ENCODE results near the gene CD34.
A peak's percentile ranks its signal among the peaks of the same experiment; 100 is the strongest.
"Not testable (repeated sequence)": the region's sequence is repeated elsewhere in the genome, so short reads cannot be mapped to it uniquely, and the experiment has no call there.

CD34 gene

GRCh38 chr1:207898260-207898659, 12.7 kb downstream of the CD34 start:
- no peak for DNase-seq (ENCODE audit: low read depth in 3 of 3)

- DNase-seq (ENCODE audit: low read depth in 3 of 3) = no peak
These were observed 13.7 kb downstream of the CD34 start for GRCh38 chr1:207897188-207897587.

- DNase-seq (ENCODE audit: low read depth in 3 of 3) = no peak
These were observed 14.4 kb downstream of the CD34 start for GRCh38 chr1:207896547-207896946.

- no peak for DNase-seq (ENCODE audit: low read depth in 3 of 3)
These were observed 16.2 kb downstream of the CD34 start for GRCh38 chr1:207894704-207895103.

GRCh38 chr1:207893737-207894582, 17.0 kb downstream of the CD34 start:
- DNase-seq (ENCODE audit: low read depth in 3 of 3) = no peak

GRCh38 chr1:207892764-207893163, 18.2 kb downstream of the CD34 start:
- DNase-seq (ENCODE audit: low read depth in 3 of 3) = no peak

GRCh38 chr1:207891148-207891547, 19.8 kb downstream of the CD34 start:
- no peak for DNase-seq (ENCODE audit: low read depth in 3 of 3)

GRCh38 chr1:207890136-207890738, 20.7 kb downstream of the CD34 start:
- DNase-seq (ENCODE audit: low read depth in 3 of 3) = no peak

- no peak for DNase-seq (ENCODE audit: low read depth in 3 of 3)
These were observed 22.3 kb downstream of the CD34 start for GRCh38 chr1:207888652-207889051.

- DNase-seq (ENCODE audit: low read depth in 3 of 3) = no peak
These were observed 23.3 kb downstream of the CD34 start for GRCh38 chr1:207887542-207888201.

GRCh38 chr1:207886227-207886626, 24.7 kb downstream of the CD34 start:
- no peak for DNase-seq (ENCODE audit: low read depth in 3 of 3)

GRCh38 chr1:207885129-207886032, 25.5 kb downstream of the CD34 start:
- DNase-seq (ENCODE audit: low read depth in 3 of 3) = peak in 2 of 3 donors; percentile 53 to 61

- DNase-seq (ENCODE audit: low read depth in 3 of 3) = no peak
These were observed 26.5 kb downstream of the CD34 start for GRCh38 chr1:207884266-207885029.

- DNase-seq (ENCODE audit: low read depth in 3 of 3) = no peak
These were observed 27.2 kb downstream of the CD34 start for GRCh38 chr1:207883660-207884250.

- DNase-seq (ENCODE audit: low read depth in 3 of 3) = no peak
These were observed 27.7 kb downstream of the CD34 start for GRCh38 chr1:207883104-207883651.

- no peak for DNase-seq (ENCODE audit: low read depth in 3 of 3)
These were observed 28.2 kb downstream of the CD34 start for GRCh38 chr1:207882692-207883091.

- DNase-seq (ENCODE audit: low read depth in 3 of 3) = no peak
These were observed 32.0 kb downstream of the CD34 start for GRCh38 chr1:207878939-207879338.

GRCh38 chr1:207877914-207878313, 33.0 kb downstream of the CD34 start:
- not testable (repeated sequence) for DNase-seq (ENCODE audit: low read depth in 3 of 3)

- DNase-seq (ENCODE audit: low read depth in 3 of 3) = no peak
These were observed 34.8 kb downstream of the CD34 start for GRCh38 chr1:207876131-207876530.

GRCh38 chr1:207875532-207875931, 35.4 kb downstream of the CD34 start:
- DNase-seq (ENCODE audit: low read depth in 3 of 3) = no peak
